Neutrophil (primary cell): Measurements from ENCODE around the gene SCGB1C1.

Experiments
- H3K27ac ChIP-seq: fragments of 200-600 bp; sonication (generic); 2 replicates; pipeline ENCODE4 v1.5.1; 2016; ENCODE audit warnings: mild to moderate bottlenecking, moderate library complexity
- H3K27me3 ChIP-seq: fragments of 200-600 bp; sonication (generic); 2 replicates; pipeline ENCODE4 v1.6.0; 2016; ENCODE audit warnings: mild to moderate bottlenecking
- H3K36me3 ChIP-seq: fragments of 200-600 bp; sonication (generic); 2 replicates; pipeline ENCODE4 v1.5.1; 2017
- H3K4me1 ChIP-seq, 2 experiments: fragments of 200-600 bp in 1 of 2; sonication (generic) in 1 of 2; 1 replicate in 1 of 2; 2 replicates in 1 of 2; pipeline versions ENCODE4 v1.5.1 to v1.6.1; 2013 to 2016; ENCODE audit warnings: low read depth in 1 of 2, low read length in 1 of 2, mild to moderate bottlenecking in 1 of 2, moderate library complexity in 1 of 2; ENCODE audit not compliant: control insufficient read depth in 1 of 2, insufficient read depth in 1 of 2
- H3K4me3 ChIP-seq, 2 experiments: fragments of 200-600 bp in 1 of 2; sonication (generic) in 1 of 2; 1 replicate in 1 of 2; 2 replicates in 1 of 2; pipeline ENCODE4 v1.5.1; 2013 to 2016; ENCODE audit warnings: low read depth in 1 of 2, low read length in 1 of 2, mild to moderate bottlenecking in 1 of 2, moderate library complexity in 1 of 2
- H3K9me3 ChIP-seq: fragments of 200-600 bp; sonication (generic); 2 replicates; pipeline ENCODE4 v1.5.1; 2016
- CTCF ChIP-seq: fragments of 200-600 bp; sonication (generic); IDR thresholded peaks from 2 replicates; pipeline ENCODE4 v1.5.1; 2016; ENCODE audit warnings: antibody characterized with exemption

The SCGB1C1 gene

GRCh38 chr11:200224-201003 is 7.5 kb downstream of the SCGB1C1 start:
- H3K4me3 ChIP-seq = no peak overlapping the region
- no peaks in the 10 kb centered on the region for H3K9me3 ChIP-seq
- no peak overlapping the region for H3K27ac ChIP-seq
- no peaks in the 10 kb centered on the region for H3K27me3 ChIP-seq
- TF ChIP-seq CTCF = no peak
- H3K4me1 ChIP-seq = peaks cover 20 to 21% of the 10 kb centered on the region in 2 experiments
- H3K36me3 ChIP-seq = peaks cover 38% of the 10 kb centered on the region

GRCh38 chr11:201966-202365 is 9.1 kb downstream of the SCGB1C1 start:
- H3K4me1 ChIP-seq = peaks cover 35 to 36% of the 10 kb centered on the region in 2 experiments
- TF ChIP-seq CTCF = no peak
- no peak overlapping the region for H3K4me3 ChIP-seq
- no peaks in the 10 kb centered on the region for H3K9me3 ChIP-seq
- H3K27ac ChIP-seq = peak overlapping the region; percentile 66
- no peaks in the 10 kb centered on the region for H3K27me3 ChIP-seq
- H3K36me3 ChIP-seq = peaks cover 40% of the 10 kb centered on the region

GRCh38 chr11:202490-202889 is 9.6 kb downstream of the SCGB1C1 start:
- peak overlapping the region; percentile 66 for H3K27ac ChIP-seq
- no peak for TF ChIP-seq CTCF
- no peak overlapping the region for H3K4me3 ChIP-seq
- no peaks in the 10 kb centered on the region for H3K27me3 ChIP-seq
- no peaks in the 10 kb centered on the region for H3K9me3 ChIP-seq
- peaks cover 35 to 36% of the 10 kb centered on the region in 2 experiments for H3K4me1 ChIP-seq
- peaks cover 40% of the 10 kb centered on the region for H3K36me3 ChIP-seq

- no peak overlapping the region for H3K27ac ChIP-seq
These were observed 10.4 kb downstream of the SCGB1C1 start for GRCh38 chr11:203056-203944.

More at GRCh38 chr11:203056-203944, 10.4 kb downstream of the SCGB1C1 start:
- no peaks in the 10 kb centered on the region for H3K27me3 ChIP-seq
- H3K9me3 ChIP-seq = no peaks in the 10 kb centered on the region
- H3K36me3 ChIP-seq = peaks cover 40% of the 10 kb centered on the region
- no peak for TF ChIP-seq CTCF
- no peak overlapping the region for H3K4me3 ChIP-seq
- H3K4me1 ChIP-seq = peaks cover 36 to 44% of the 10 kb centered on the region in 2 experiments
